ENCODE data around the gene IPPK. TPM values are rescaled to one million over a fixed set of nuclear protein-coding genes. Genes with fewer than 3 reads are reported as not detected.
"Not testable (repeated sequence)": the region's sequence is repeated elsewhere in the genome, so short reads cannot be mapped to it uniquely, and the experiment has no call there.

Gene IPPK
- total RNA-seq, 1 donor from 2014 or later: 10.1 TPM

DNA sequence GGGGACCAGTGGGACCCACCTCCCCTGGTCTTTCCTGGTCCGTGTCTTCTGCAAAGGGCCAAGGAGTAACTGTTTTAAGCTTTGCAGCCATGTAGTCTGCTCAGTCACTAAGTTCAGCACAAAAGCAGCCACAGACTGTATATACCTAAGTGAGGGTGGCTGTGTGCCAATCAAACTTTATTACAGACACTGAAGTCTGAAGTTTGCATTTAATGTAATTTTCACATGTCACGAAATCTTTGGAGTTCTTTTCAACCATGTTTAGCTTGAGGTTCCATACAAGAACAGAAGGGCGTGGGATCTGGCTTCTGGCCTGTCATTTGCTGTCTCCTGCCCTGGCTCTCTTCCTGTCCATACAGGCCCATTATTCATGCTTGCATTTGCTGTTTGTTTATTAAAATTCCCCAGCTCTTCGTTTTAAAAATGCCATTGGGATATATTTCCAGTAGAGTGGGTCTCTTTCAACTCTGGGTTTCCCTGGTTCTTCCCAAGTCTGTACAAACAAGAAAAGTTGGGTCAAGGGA is 69.9 kb downstream of the IPPK start:
- no peak for DNase-seq (ENCODE audit: low spot score)

- DNase-seq (ENCODE audit: low spot score): no peak
Observed at GRCh38 chr9:92598382-92598781, 71.5 kb downstream of the IPPK start.

- no peak for DNase-seq (ENCODE audit: low spot score)
Observed at GRCh38 chr9:92595930-92596329, 74.0 kb downstream of the IPPK start.

- not testable (repeated sequence) for DNase-seq (ENCODE audit: low spot score)
Observed at GRCh38 chr9:92595075-92595474, 74.9 kb downstream of the IPPK start.

DNA sequence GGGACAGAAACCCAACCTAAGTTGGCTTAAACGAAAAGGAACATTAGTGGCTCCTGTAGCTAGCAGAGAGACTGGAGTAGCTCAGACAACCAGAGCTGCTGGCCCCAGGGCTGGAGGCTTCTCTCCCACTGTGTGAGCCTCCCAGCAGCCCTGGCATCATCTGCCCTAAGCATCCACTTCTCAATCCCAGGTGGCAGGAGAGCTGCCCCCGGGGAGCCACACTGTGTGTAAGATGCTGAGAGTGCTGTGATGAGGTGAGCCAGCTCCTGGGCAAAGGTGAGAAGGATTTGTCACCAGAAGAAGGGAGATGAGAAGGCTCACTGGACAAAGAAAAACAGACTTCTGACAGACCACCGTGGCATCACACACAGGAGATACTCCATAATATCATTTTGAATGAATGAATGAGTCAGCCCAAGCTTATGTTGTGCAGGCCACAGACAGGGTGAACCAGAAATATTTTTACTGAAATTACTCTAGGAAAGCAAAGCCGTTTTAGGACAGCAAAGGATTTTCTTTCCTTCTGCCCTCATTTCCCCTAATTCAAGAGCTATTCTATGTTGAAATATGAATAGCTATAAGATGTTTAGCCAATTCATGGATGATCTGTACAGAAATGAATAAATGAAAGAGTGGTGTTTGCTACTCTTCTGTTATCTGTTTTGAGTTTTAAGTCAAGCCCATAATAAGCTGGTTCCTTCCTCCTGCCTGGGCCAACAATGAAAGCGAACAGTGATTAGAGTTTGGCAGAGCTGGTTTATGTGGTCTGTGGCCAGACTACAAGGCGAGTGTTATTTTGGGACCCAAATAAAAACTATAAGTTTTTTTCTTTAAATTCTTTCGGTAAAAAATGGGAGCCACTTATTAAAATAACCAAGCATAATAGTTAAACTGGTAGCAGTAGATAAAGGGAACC is 76.7 kb downstream of the IPPK start:
- DNase-seq (ENCODE audit: low spot score): no peak

- no peak for DNase-seq (ENCODE audit: low spot score)
Observed at GRCh38 chr9:92592537-92592936, 77.4 kb downstream of the IPPK start.

- no peak for DNase-seq (ENCODE audit: low spot score)
Observed at GRCh38 chr9:92590377-92590776, 79.6 kb downstream of the IPPK start.

- no peak for DNase-seq (ENCODE audit: low spot score)
Observed at GRCh38 chr9:92589923-92590322, 80.0 kb downstream of the IPPK start.

DNA sequence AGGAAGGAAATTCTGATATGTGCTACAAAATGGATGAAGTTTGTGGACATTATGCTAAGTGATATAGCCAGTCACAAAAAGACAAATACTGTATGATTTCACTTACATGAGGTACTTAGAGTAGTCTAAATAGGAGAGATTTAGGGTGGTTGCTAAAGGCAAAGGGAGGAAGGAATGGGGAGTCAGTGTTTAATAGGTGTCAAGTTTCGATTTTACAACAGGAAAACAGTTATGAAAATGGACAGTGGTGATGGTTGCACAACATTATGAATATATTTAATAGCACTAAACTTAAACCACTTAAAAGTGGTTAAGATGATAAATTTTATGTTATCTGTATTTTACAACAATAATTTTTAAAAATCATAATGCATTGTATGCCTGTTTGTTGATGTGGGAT is 93.8 kb downstream of the IPPK start:
- DNase-seq (ENCODE audit: low spot score): no peak

DNA sequence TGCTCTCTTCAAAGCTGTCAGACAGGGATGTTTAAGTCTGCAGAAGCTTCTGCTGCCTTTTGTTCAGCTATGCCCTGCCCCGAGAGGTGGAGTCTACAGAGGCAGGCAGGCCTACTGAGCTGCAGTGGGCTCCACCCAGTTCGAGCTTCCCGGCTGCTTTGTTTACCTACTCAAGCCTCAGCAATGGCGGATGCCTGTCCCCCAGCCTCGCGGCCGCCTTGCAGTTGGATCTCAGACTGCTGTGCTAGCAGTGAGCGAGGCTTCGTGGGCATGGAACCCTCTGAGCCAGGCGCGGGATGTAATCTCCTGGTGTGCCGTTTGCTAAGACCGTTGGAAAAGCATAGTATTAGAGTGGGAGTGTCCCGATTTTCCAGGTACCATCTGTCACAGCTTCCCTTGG is 96.3 kb downstream of the IPPK start:
- DNase-seq (ENCODE audit: low spot score): not testable (repeated sequence)

DNA sequence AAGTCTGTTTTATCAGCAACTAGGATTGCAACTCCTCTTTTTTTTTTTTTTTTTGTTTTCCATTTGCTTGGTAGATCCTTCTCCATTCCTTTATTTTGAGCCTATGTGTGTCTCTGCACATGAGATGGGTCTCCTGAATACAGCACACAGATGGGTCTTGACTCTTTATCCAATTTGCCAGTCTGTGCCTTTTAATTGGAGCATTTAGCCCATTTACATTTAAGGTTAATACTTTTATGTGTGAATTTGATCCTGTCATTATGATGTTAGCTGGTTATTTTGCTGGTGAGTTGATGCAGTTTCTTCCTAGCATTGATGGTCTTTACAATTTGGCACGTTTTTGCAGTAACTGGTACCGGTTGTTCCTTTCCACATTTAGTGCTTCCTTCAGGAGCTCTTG is 98.1 kb downstream of the IPPK start:
- not testable (repeated sequence) for DNase-seq (ENCODE audit: low spot score)

- no peak for DNase-seq (ENCODE audit: low spot score)
Observed at GRCh38 chr9:92564982-92565381, 104.9 kb downstream of the IPPK start.

GRCh38 chr9:92564504-92564903 is 105.4 kb downstream of the IPPK start:
- DNase-seq (ENCODE audit: low spot score): no peak

Other genes starting within 250 kb of the IPPK start
- 2.6 TPM for gene OMD, start 245.7 kb downstream of the IPPK start, total RNA-seq
- gene ASPN, start 187.6 kb downstream of the IPPK start, total RNA-seq: 4.0 TPM
- gene ECM2, start 134.1 kb downstream of the IPPK start, total RNA-seq: 71.3 TPM
- gene BICD2, start 94.7 kb upstream of the IPPK start, total RNA-seq: 34.8 TPM
- 6.9 TPM for gene ZNF484, start 207.9 kb upstream of the IPPK start, total RNA-seq

Measured in mesenteric fat pad (tissue), 1 donor.